Vagina (tissue), 2 donors: ENCODE data around the gene RBP2. TPM values are rescaled to one million over a fixed set of nuclear protein-coding genes. Genes with fewer than 3 reads are reported as not detected.

ENCODE experiments used
- DNase-seq, 2 donors: peaks; one replicate each; pipeline ENCODE4 v3.0.0-alpha.2; 2017; ENCODE audit errors: extremely low spot score in 2 of 2
- H3K27ac ChIP-seq: fragments of 200-600 bp; sonication (generic); one replicate; pipeline ENCODE4 v1.5.1; 2019
- H3K27me3 ChIP-seq: fragments of 200-600 bp; sonication (generic); one replicate; pipeline ENCODE4 v1.5.1; 2019
- H3K36me3 ChIP-seq, 2 donors: fragments of 200-600 bp; sonication (generic); one replicate each; pipeline ENCODE4 v1.5.1; 2017 to 2019
- H3K4me1 ChIP-seq: fragments of 200-600 bp; sonication (generic); one replicate; pipeline ENCODE4 v1.5.1; 2019
- H3K4me3 ChIP-seq, 2 donors: fragments of 200-600 bp; sonication (generic); 1 replicate in 1 of 2; 2 replicates in 1 of 2; pipeline ENCODE4 v1.5.1; 2016 to 2019
- H3K9me3 ChIP-seq: fragments of 200-600 bp; sonication (generic); one replicate; pipeline ENCODE4 v1.5.1; 2019
- POLR2A ChIP-seq, 2 donors: fragments of 450-650 bp; IDR thresholded peaks; one replicate each; pipeline ENCODE4 v1.6.1; 2017; ENCODE audit warnings: antibody characterized with exemption in 2 of 2, mild to moderate bottlenecking in 2 of 2, moderate library complexity in 2 of 2
- POLR2AphosphoS5 ChIP-seq, 2 donors: sonication (generic); formaldehyde crosslinking; IDR thresholded peaks; one replicate each; pipeline ENCODE4 v1.9.0; 2017; ENCODE audit warnings: antibody characterized with exemption in 2 of 2, mild to moderate bottlenecking in 2 of 2, low read depth in 1 of 2; ENCODE audit not compliant: insufficient read depth in 1 of 2
- intact Hi-C: fragments of 100-400 bp; cut with DNase I; formaldehyde crosslinking; loops from one replicate; pipeline ENCODE4 v1.15.1; 2023
- total RNA-seq: library from RNA; depleted of rRNA; stranded (reverse); fragments of >200 nt; gene quantifications from one replicate; pipeline ENCODE4 v1.2.3, GENCODE V29; 2016
- TF ChIP-seq, protein P1 (sequence below), 3 experiments: fragments of 450-650 bp in 2 of 3; fragments of 200-600 bp in 1 of 3; sonication (generic) in 1 of 3; IDR thresholded peaks; one replicate each; pipeline ENCODE4 v1.5.1; 2017 to 2019; ENCODE audit warnings: antibody characterized with exemption in 3 of 3, mild to moderate bottlenecking in 2 of 3, moderate library complexity in 2 of 3

Gene RBP2
- total RNA-seq, 1 donor from 2014 or later: not detected

DNA sequence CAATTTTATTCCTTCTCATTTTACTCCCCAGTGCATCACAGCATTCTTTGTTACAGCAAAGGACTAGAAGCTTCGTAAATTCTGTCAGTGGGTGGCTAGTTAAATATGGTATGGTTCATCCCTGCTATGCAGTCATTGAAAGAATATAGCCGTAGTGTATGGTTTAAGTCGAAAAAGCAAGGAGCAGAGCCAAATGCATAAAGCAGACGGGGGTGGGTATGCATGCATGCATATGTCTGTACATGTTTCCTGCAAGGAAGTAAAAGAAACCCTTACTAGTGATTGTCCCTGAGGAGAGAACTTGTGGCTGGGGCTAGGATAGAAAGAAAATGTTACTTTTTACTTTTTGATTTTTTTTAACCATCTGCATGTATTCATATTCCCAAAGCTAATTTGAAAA is 19.9 kb downstream of the RBP2 start:
- no peak overlapping the region for H3K4me3 ChIP-seq
- H3K27me3 ChIP-seq: no peaks in the 10 kb centered on the region
- no peaks in the 10 kb centered on the region for H3K9me3 ChIP-seq
- TF ChIP-seq POLR2A (IDR thresholded peaks at IDR 0.05) (no peak), POLR2AphosphoS5 (IDR thresholded peaks at IDR 0.05; ENCODE audit: insufficient read depth in 1 of 2, low read depth in 1 of 2) (no peak)
- TF ChIP-seq, protein P1, sequence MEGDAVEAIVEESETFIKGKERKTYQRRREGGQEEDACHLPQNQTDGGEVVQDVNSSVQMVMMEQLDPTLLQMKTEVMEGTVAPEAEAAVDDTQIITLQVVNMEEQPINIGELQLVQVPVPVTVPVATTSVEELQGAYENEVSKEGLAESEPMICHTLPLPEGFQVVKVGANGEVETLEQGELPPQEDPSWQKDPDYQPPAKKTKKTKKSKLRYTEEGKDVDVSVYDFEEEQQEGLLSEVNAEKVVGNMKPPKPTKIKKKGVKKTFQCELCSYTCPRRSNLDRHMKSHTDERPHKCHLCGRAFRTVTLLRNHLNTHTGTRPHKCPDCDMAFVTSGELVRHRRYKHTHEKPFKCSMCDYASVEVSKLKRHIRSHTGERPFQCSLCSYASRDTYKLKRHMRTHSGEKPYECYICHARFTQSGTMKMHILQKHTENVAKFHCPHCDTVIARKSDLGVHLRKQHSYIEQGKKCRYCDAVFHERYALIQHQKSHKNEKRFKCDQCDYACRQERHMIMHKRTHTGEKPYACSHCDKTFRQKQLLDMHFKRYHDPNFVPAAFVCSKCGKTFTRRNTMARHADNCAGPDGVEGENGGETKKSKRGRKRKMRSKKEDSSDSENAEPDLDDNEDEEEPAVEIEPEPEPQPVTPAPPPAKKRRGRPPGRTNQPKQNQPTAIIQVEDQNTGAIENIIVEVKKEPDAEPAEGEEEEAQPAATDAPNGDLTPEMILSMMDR (IDR thresholded peaks at IDR 0.05): no peak
- intact Hi-C loops: no loop called here
- no peak for DNase-seq
- H3K36me3 ChIP-seq: no peaks in the 10 kb centered on the region
- no peaks in the 10 kb centered on the region for H3K4me1 ChIP-seq
- no peak overlapping the region for H3K27ac ChIP-seq

- Histone ChIP-seq H3K27ac (no peak overlapping the region), H3K9me3 (no peaks in the 10 kb centered on the region), H3K4me1 (no peaks in the 10 kb centered on the region), H3K36me3 (no peaks in the 10 kb centered on the region), H3K27me3 (no peaks in the 10 kb centered on the region), H3K4me3 (no peak overlapping the region)
- intact Hi-C loops: no loop called here
- no peak for DNase-seq
- TF ChIP-seq POLR2AphosphoS5 (IDR thresholded peaks at IDR 0.05; ENCODE audit: insufficient read depth in 1 of 2, low read depth in 1 of 2) (no peak), POLR2A (IDR thresholded peaks at IDR 0.05) (no peak)
- TF ChIP-seq, protein P1 (IDR thresholded peaks at IDR 0.05): no peak
These were observed 20.5 kb downstream of the RBP2 start for GRCh38 chr3:139455855-139456254.

- no peaks in the 10 kb centered on the region for H3K9me3 ChIP-seq
- no peaks in the 10 kb centered on the region for H3K27me3 ChIP-seq
- TF ChIP-seq POLR2AphosphoS5 (IDR thresholded peaks at IDR 0.05; ENCODE audit: insufficient read depth in 1 of 2, low read depth in 1 of 2) (no peak), POLR2A (IDR thresholded peaks at IDR 0.05) (no peak)
- TF ChIP-seq, protein P1 (IDR thresholded peaks at IDR 0.05): no peak
- no peak for DNase-seq
- no peaks in the 10 kb centered on the region for H3K36me3 ChIP-seq
- H3K27ac ChIP-seq: no peak overlapping the region
- H3K4me1 ChIP-seq: no peaks in the 10 kb centered on the region
- intact Hi-C loops: no loop called here
- H3K4me3 ChIP-seq: no peak overlapping the region
These were observed 21.1 kb downstream of the RBP2 start for GRCh38 chr3:139455206-139455605.

DNA sequence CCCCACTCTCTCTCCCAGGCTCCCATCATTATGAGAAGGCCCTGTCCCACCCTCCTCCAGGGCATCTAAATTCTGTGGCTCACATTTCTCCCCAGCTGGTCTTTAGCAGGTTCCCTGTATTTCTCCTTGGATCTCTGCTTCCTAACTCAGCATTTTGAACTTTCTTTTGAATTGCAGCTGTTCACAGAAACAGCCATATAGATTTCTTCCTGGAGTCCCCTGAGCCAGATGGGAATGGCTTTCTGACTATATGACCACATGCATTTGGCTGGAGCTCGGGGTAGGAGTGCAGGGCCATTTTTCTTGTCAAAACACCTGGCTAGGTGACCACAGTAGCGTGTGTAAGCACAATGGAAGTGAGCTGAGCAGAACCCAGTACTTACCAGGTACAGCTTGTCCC is 22.0 kb downstream of the RBP2 start:
- DNase-seq: no peak
- Histone ChIP-seq H3K9me3 (no peaks in the 10 kb centered on the region), H3K36me3 (no peaks in the 10 kb centered on the region), H3K4me1 (no peaks in the 10 kb centered on the region), H3K27ac (no peak overlapping the region), H3K27me3 (no peaks in the 10 kb centered on the region), H3K4me3 (no peak overlapping the region)
- TF ChIP-seq POLR2AphosphoS5 (IDR thresholded peaks at IDR 0.05; ENCODE audit: insufficient read depth in 1 of 2, low read depth in 1 of 2): no peak
- TF ChIP-seq, protein P1 (IDR thresholded peaks at IDR 0.05): no peak
- no peak for TF ChIP-seq POLR2A (IDR thresholded peaks at IDR 0.05)
- intact Hi-C loops: no loop called here

DNA sequence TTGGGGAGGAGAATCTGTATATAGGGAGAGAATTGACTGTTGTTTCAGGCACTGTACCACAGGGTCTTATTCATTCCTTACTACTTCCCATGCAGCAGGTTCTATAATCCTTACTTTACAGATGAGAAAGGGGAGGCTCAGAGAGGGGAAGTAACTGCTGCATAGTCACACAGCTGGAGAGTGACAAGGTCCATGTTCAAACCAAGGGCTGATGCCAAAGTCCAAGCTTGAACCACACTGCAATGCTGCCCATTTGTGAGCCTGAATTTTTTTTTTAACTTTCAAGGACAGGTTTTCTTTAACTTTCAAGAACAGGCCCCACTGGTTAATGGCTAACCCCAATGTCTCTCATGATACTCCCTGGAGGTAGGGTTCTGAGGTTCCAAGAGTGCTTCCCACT is 26.2 kb downstream of the RBP2 start:
- DNase-seq: no peak
- no peak overlapping the region for H3K27ac ChIP-seq
- intact Hi-C loops: no loop called here
- no peaks in the 10 kb centered on the region for H3K36me3 ChIP-seq
- no peaks in the 10 kb centered on the region for H3K9me3 ChIP-seq
- no peaks in the 10 kb centered on the region for H3K27me3 ChIP-seq
- no peaks in the 10 kb centered on the region for H3K4me1 ChIP-seq
- no peak overlapping the region for H3K4me3 ChIP-seq
- TF ChIP-seq POLR2AphosphoS5 (IDR thresholded peaks at IDR 0.05; ENCODE audit: insufficient read depth in 1 of 2, low read depth in 1 of 2): no peak
- no peak for TF ChIP-seq POLR2A (IDR thresholded peaks at IDR 0.05)
- TF ChIP-seq, protein P1 (IDR thresholded peaks at IDR 0.05): no peak
